SK-N-SH treated with all-trans-retinoic acid at 6 μM for 48 hours (cell line): Measurements from ENCODE around the gene TJP2.

Experiments used
- ATAC-seq: fragments of 200-7000 bp; cut with Tn5 transposase; 3 replicates; pipeline ENCODE4 v1.9.1; 2020; ENCODE audit warnings: mild to moderate bottlenecking, moderate library complexity
- ARNTL ChIP-seq: fragments of 450-650 bp; formaldehyde crosslinking; IDR thresholded peaks from 2 replicates; pipeline ENCODE4 v1.5.0; 2020; ENCODE audit warnings: low read depth, mild to moderate bottlenecking, moderate library complexity, borderline replicate concordance
- BACH2 ChIP-seq: fragments of 250-450 bp; sonication (Bioruptor Pico); IDR thresholded peaks from 2 replicates; pipeline ENCODE4 v1.9.0; 2021; ENCODE audit warnings: mild to moderate bottlenecking, borderline replicate concordance
- CSDC2 ChIP-seq: fragments of 250-450 bp; sonication (Bioruptor Pico); IDR thresholded peaks from 2 replicates; pipeline ENCODE4 v1.5.0; 2020; ENCODE audit warnings: mild to moderate bottlenecking, moderate library complexity
- CSRNP3 ChIP-seq: fragments of 250-450 bp; sonication (Bioruptor Pico); IDR thresholded peaks from 2 replicates; pipeline ENCODE4 v1.5.1; 2021; ENCODE audit warnings: mild to moderate bottlenecking, moderate library complexity
- ESRRG ChIP-seq: fragments of 250-450 bp; sonication (Bioruptor Pico); IDR thresholded peaks from 2 replicates; pipeline ENCODE4 v1.6.1; 2021; ENCODE audit warnings: mild to moderate bottlenecking
- GLIS3 ChIP-seq: fragments of 250-450 bp; sonication (Bioruptor Pico); IDR thresholded peaks from 2 replicates; pipeline ENCODE4 v1.5.0; 2020; ENCODE audit warnings: mild to moderate bottlenecking, moderate library complexity
- ISL1 ChIP-seq: fragments of 250-450 bp; sonication (Bioruptor Pico); IDR thresholded peaks from 2 replicates; pipeline ENCODE4 v2.1.2; 2022; ENCODE audit warnings: mild to moderate bottlenecking, moderate library complexity
- OSR1 ChIP-seq: fragments of 250-450 bp; sonication (Bioruptor Pico); IDR thresholded peaks from 2 replicates; pipeline ENCODE4 v1.8.0; 2022; ENCODE audit warnings: moderate library complexity, mild to moderate bottlenecking, inconsistent platforms
- POU6F1 ChIP-seq: fragments of 250-450 bp; sonication (Bioruptor Pico); IDR thresholded peaks from 2 replicates; pipeline ENCODE4 v1.8.0; 2021; ENCODE audit warnings: low read depth, mild to moderate bottlenecking, moderate library complexity, borderline replicate concordance
- RARB ChIP-seq: fragments of 250-450 bp; sonication (Bioruptor Pico); IDR thresholded peaks from 2 replicates; pipeline ENCODE4 v1.8.0; 2021; ENCODE audit warnings: mild to moderate bottlenecking, moderate library complexity
- SNAI2 ChIP-seq: fragments of 250-450 bp; sonication (Bioruptor Pico); IDR thresholded peaks from 2 replicates; pipeline ENCODE4 v1.5.0; 2020; ENCODE audit warnings: mild to moderate bottlenecking, moderate library complexity
- TCF4 ChIP-seq: fragments of 250-450 bp; sonication (Bioruptor Pico); IDR thresholded peaks from 2 replicates; pipeline ENCODE4 v1.8.0; 2021; ENCODE audit warnings: mild to moderate bottlenecking, moderate library complexity, borderline replicate concordance
- TOX ChIP-seq: fragments of 250-450 bp; sonication (Bioruptor Pico); IDR thresholded peaks from 2 replicates; pipeline ENCODE4 v1.8.0; 2021; ENCODE audit warnings: mild to moderate bottlenecking, moderate library complexity, borderline replicate concordance
- TSHZ2 ChIP-seq: fragments of 250-450 bp; sonication (Bioruptor Pico); IDR thresholded peaks from 2 replicates; pipeline ENCODE4 v1.5.0; 2020; ENCODE audit warnings: mild to moderate bottlenecking, moderate library complexity
- ZFP30 ChIP-seq: fragments of 450-650 bp; formaldehyde crosslinking; IDR thresholded peaks from 2 replicates; pipeline ENCODE4 v1.5.0; 2022; ENCODE audit warnings: mild to moderate bottlenecking, moderate library complexity
- ZNF565 ChIP-seq: fragments of 450-650 bp; formaldehyde crosslinking; conservative IDR thresholded peaks from 2 replicates; pipeline ENCODE4 v1.5.0; 2020; ENCODE audit warnings: low read depth, mild to moderate bottlenecking, moderate library complexity
- ZNF70 ChIP-seq: fragments of 450-650 bp; formaldehyde crosslinking; IDR thresholded peaks from 2 replicates; pipeline ENCODE4 v1.5.0; 2020; ENCODE audit warnings: mild to moderate bottlenecking, moderate library complexity
- ZNF8 ChIP-seq: fragments of 450-650 bp; formaldehyde crosslinking; IDR thresholded peaks from 2 replicates; pipeline ENCODE4 v1.5.0; 2020; ENCODE audit warnings: mild to moderate bottlenecking, moderate library complexity

TJP2 gene

GRCh38 chr9:69186841-69187611 lies 12.9 kb downstream of the TJP2 start (continued):
- TF ChIP-seq TSHZ2 (CRISPR knock-in tag) = no peak
- no peak for TF ChIP-seq ESRRG
- TF ChIP-seq BACH2 (CRISPR knock-in tag) = no peak
- no peak for TF ChIP-seq ZNF70 (CRISPR knock-in tag)
- TF ChIP-seq ZNF8 (CRISPR knock-in tag) = no peak
- TF ChIP-seq SNAI2 (CRISPR knock-in tag) = no peak
- TF ChIP-seq RARB (CRISPR knock-in tag) = no peak
- TF ChIP-seq OSR1 (CRISPR knock-in tag) = no peak
- TF ChIP-seq, all 23 proteins: peak for 0

GRCh38 chr9:69188975-69189374 lies 14.9 kb downstream of the TJP2 start:
- no peak for ATAC-seq
- TF ChIP-seq ISL1 (CRISPR knock-in tag) (no peak), ZFP30 (CRISPR knock-in tag) (no peak), GLIS3 (CRISPR knock-in tag) (no peak), TSHZ2 (CRISPR knock-in tag) (no peak), CSDC2 (CRISPR knock-in tag) (no peak), OSR1 (CRISPR knock-in tag) (no peak), ARNTL (CRISPR knock-in tag) (no peak), POU6F1 (CRISPR knock-in tag) (no peak), CSRNP3 (CRISPR knock-in tag) (no peak), RARB (CRISPR knock-in tag) (no peak)

GRCh38 chr9:69190086-69190862 lies 16.2 kb downstream of the TJP2 start:
- TF ChIP-seq RARB (CRISPR knock-in tag) (no peak), GLIS3 (CRISPR knock-in tag) (no peak), ZFP30 (CRISPR knock-in tag) (no peak), POU6F1 (CRISPR knock-in tag) (no peak), TOX (CRISPR knock-in tag) (no peak), ESRRG (no peak), SNAI2 (CRISPR knock-in tag) (no peak), ZNF565 (no peak), TCF4 (CRISPR knock-in tag) (no peak)
- ATAC-seq = no peak
